ENCODE results near the gene EXOC4. TPM values are rescaled to one million over a fixed set of nuclear protein-coding genes. Genes with fewer than 3 reads are reported as not detected.

The EXOC4 gene
- total and polyA plus RNA-seq, 2 of the 8 experiments (the other 6 are each of a cell fraction or from before 2014, with no cell fraction given) = 27.0 to 67.3 TPM

GRCh38 chr7:133504825-133505224 lies 251.9 kb downstream of the EXOC4 start:
- Histone ChIP-seq H3K4ac (replicated peaks; ENCODE audit: insufficient read length, low read depth, low read length) (no peak overlapping the region), H3K4me2 (ENCODE audit: insufficient read depth in 1 of 2, low read depth in 2 of 2, low read length in 2 of 2) (no peak overlapping the region), H4K91ac (replicated peaks; ENCODE audit: insufficient read length, low read length) (no peak overlapping the region), H2BK12ac (ENCODE audit: low read depth, low read length) (no peak overlapping the region), H3K79me1 (ENCODE audit: low read depth, low read length) (no peaks in the 10 kb centered on the region), H3K23ac (ENCODE audit: insufficient read length) (no peak overlapping the region), H3K4me3 (ENCODE audit: extremely low read depth in 1 of 4, insufficient read depth in 2 of 4, low read depth in 3 of 4, low read length in 4 of 4) (no peak overlapping the region), H3K36me3 (ENCODE audit: control insufficient read depth in 2 of 4, insufficient read depth in 4 of 4, low read length in 3 of 4) (no peaks in the 10 kb centered on the region), H2AFZ (ENCODE audit: low read length) (no peak overlapping the region), H4K20me1 (replicated peaks in 1 of 2; ENCODE audit: control insufficient read depth in 1 of 2, insufficient read depth in 2 of 2, low read length in 2 of 2) (peaks cover 0 to 3% of the 10 kb centered on the region in 2 experiments), H3K9ac (replicated peaks in 1 of 4; ENCODE audit: extremely low read depth in 1 of 4, low read depth in 3 of 4, low read length in 3 of 4) (no peak overlapping the region), H3K79me2 (ENCODE audit: control insufficient read depth in 1 of 2, insufficient read depth in 2 of 2, low read length in 2 of 2) (no peaks in the 10 kb centered on the region), H3K27me3 (replicated peaks in 1 of 4; ENCODE audit: control insufficient read depth in 3 of 4, extremely low read depth in 1 of 4, insufficient read depth in 3 of 4, low read length in 3 of 4) (peaks cover 0 to 1% (median 0%) of the 10 kb centered on the region in 4 experiments; a peak in 1 of 7 replicates), H3K14ac (ENCODE audit: insufficient read length) (no peak overlapping the region), H2BK20ac (ENCODE audit: low read length) (no peak overlapping the region), H4K5ac (ENCODE audit: insufficient read length, low read depth, low read length) (no peak overlapping the region), H2BK120ac (replicated peaks; ENCODE audit: low read depth, low read length) (no peak overlapping the region), H2AK5ac (ENCODE audit: low read depth, low read length) (no peak overlapping the region), H3K56ac (replicated peaks; ENCODE audit: insufficient read length, low read depth, low read length) (no peak overlapping the region), H3K27ac (ENCODE audit: low read depth, low read length) (no peak overlapping the region), H4K8ac (ENCODE audit: extremely low read depth, insufficient read depth, low read length) (no peak overlapping the region), H3K9me3 (ENCODE audit: insufficient read depth in 2 of 2, low read depth in 1 of 2, low read length in 1 of 2) (no peaks in the 10 kb centered on the region), H3K23me2 (ENCODE audit: low read depth, low read length) (no peaks in the 10 kb centered on the region), H3K18ac (ENCODE audit: extremely low read depth, low read length) (no peak overlapping the region), H3K4me1 (replicated peaks in 1 of 4; ENCODE audit: control insufficient read depth in 3 of 4, insufficient read depth in 4 of 4, low read length in 3 of 4) (peaks cover 0 to 3% (median 1%) of the 10 kb centered on the region in 4 experiments; a peak in 2 of 7 replicates), H2BK15ac (ENCODE audit: low read length) (no peak overlapping the region), H2BK5ac (ENCODE audit: low read depth, low read length) (no peak overlapping the region)
- ChIA-PET POLR2A (ENCODE audit: partially characterized antibody) (no interaction called here), CTCF (ENCODE audit: partially characterized antibody) (no interaction called here)
- FAIRE-seq = no peak
- 82% methylated on average over 3 of the region's 3 CpGs; no CpG with 5 or more reads in 1 of the 2 experiments for WGBS, 2 experiments (ENCODE audit: extremely low coverage in 1 of 2, insufficient coverage in 1 of 2, insufficient read length in 1 of 2, insufficient replicate concordance in 2 of 2, low coverage in 1 of 2, low lambda C conversion rate in 2 of 2, missing lambda C conversion rate in 1 of 2)
- no peak for DNase-seq (ENCODE audit: low read depth in 1 of 2, low spot score in 2 of 2)
- TF ChIP-seq BRCA1 (IDR thresholded peaks at IDR 0.05; ENCODE audit: low read depth, low read length) = no peak
